ENCODE measurements around the gene PPP2CA. TPM values are rescaled to one million over a fixed set of nuclear protein-coding genes. Genes with fewer than 3 reads are reported as not detected.

The PPP2CA gene
- total RNA-seq, 1 donor from 2014 or later, result 193 TPM

- H3K27ac Mint-ChIP-seq (ENCODE audit: unreplicated experiment), result peak overlapping the region; percentile 62
Observed at GRCh38 chr5:134174841-134175839, 50.7 kb downstream of the PPP2CA start.

GRCh38 chr5:134171972-134172371 is 53.9 kb downstream of the PPP2CA start:
- no peak for TF ChIP-seq CTCF (IDR thresholded peaks at IDR 0.05; ENCODE audit: partially characterized antibody, unreplicated experiment)
- Mint-ChIP-seq H3K27ac (ENCODE audit: unreplicated experiment) (no peak overlapping the region), H3K27me3 (ENCODE audit: unreplicated experiment) (peaks cover 3% of the 10 kb centered on the region), H3K9me3 (ENCODE audit: unreplicated experiment) (peaks cover 3% of the 10 kb centered on the region), H3K4me1 (ENCODE audit: low read depth, unreplicated experiment) (peaks cover 5% of the 10 kb centered on the region), H3K36me3 (ENCODE audit: unreplicated experiment) (peaks cover 4% of the 10 kb centered on the region), H3K4me3 (ENCODE audit: unreplicated experiment) (no peak overlapping the region)
- DNase-seq, result no peak

More at GRCh38 chr5:134174841-134175839, 50.7 kb downstream of the PPP2CA start:
- Mint-ChIP-seq H3K36me3 (ENCODE audit: unreplicated experiment) (peaks cover 4% of the 10 kb centered on the region), H3K9me3 (ENCODE audit: unreplicated experiment) (peaks cover 4% of the 10 kb centered on the region), H3K4me1 (ENCODE audit: low read depth, unreplicated experiment) (peaks cover 8% of the 10 kb centered on the region), H3K27me3 (ENCODE audit: unreplicated experiment) (peaks cover 4% of the 10 kb centered on the region), H3K4me3 (ENCODE audit: unreplicated experiment) (peak overlapping the region; percentile 97)
- no peak for TF ChIP-seq CTCF (IDR thresholded peaks at IDR 0.05; ENCODE audit: partially characterized antibody, unreplicated experiment)
- no peak for DNase-seq

- H3K9me3 Mint-ChIP-seq (ENCODE audit: unreplicated experiment), result peaks cover 2% of the 10 kb centered on the region
- H3K4me1 Mint-ChIP-seq (ENCODE audit: low read depth, unreplicated experiment), result no peaks in the 10 kb centered on the region
- no peak overlapping the region for H3K27ac Mint-ChIP-seq (ENCODE audit: unreplicated experiment)
- no peaks in the 10 kb centered on the region for H3K27me3 Mint-ChIP-seq (ENCODE audit: unreplicated experiment)
- DNase-seq, result no peak
- no peak overlapping the region for H3K4me3 Mint-ChIP-seq (ENCODE audit: unreplicated experiment)
- TF ChIP-seq CTCF (IDR thresholded peaks at IDR 0.05; ENCODE audit: partially characterized antibody, unreplicated experiment), result no peak
- H3K36me3 Mint-ChIP-seq (ENCODE audit: unreplicated experiment), result no peaks in the 10 kb centered on the region
Observed at GRCh38 chr5:134162592-134162991, 63.3 kb downstream of the PPP2CA start.

GRCh38 chr5:134161513-134162395 is 64.1 kb downstream of the PPP2CA start:
- Mint-ChIP-seq H3K4me1 (ENCODE audit: low read depth, unreplicated experiment) (no peaks in the 10 kb centered on the region), H3K4me3 (ENCODE audit: unreplicated experiment) (no peak overlapping the region), H3K27me3 (ENCODE audit: unreplicated experiment) (no peaks in the 10 kb centered on the region), H3K36me3 (ENCODE audit: unreplicated experiment) (no peaks in the 10 kb centered on the region), H3K9me3 (ENCODE audit: unreplicated experiment) (peaks cover 2% of the 10 kb centered on the region), H3K27ac (ENCODE audit: unreplicated experiment) (no peak overlapping the region)
- no peak for DNase-seq
- TF ChIP-seq CTCF (IDR thresholded peaks at IDR 0.05; ENCODE audit: partially characterized antibody, unreplicated experiment), result no peak

All from glutamatergic neuron (in vitro differentiated cells).